K562 (cell line): ENCODE data around the gene EGF. TPM values are rescaled to one million over a fixed set of nuclear protein-coding genes. Genes with fewer than 3 reads are reported as not detected.

ENCODE experiments used
- ATAC-seq: fragments of 200-7000 bp; cut with Tn5 transposase; 3 replicates; pipeline ENCODE4 v1.9.1; 2020; ENCODE audit warnings: moderate library complexity
- BruUV-seq: library from RNA; stranded (reverse); fragments of 400-500 nt; replicated peaks from 2 replicates; lab custom pipeline; 2021; lab: Mats Ljungman, UMichigan
- CTCF ChIA-PET: fragments of 300-600 bp; formaldehyde crosslinking; extraction: SDS; loops from one replicate; lab custom pipeline; 2021; ENCODE audit warnings: low intra/inter-chr PET ratio; lab: Yijun Ruan, JAX
- POLR2A ChIA-PET: fragments of 300-600, 350-650 bp; sonication (Branson Sonifier 250); formaldehyde crosslinking; extraction: SDS; loops from one replicate; lab custom pipeline; 2021; ENCODE audit warnings: antibody characterized with exemption, inconsistent platforms; lab: Yijun Ruan, JAX
- DNase-seq, 4 experiments: peaks; one replicate each; pipeline versions ENCODE4 v3.0.0 to v3.0.0-alpha.2; 2011 to 2018; ENCODE audit warnings: low spot score in 3 of 4, mixed read lengths in 3 of 4; ENCODE audit errors: extremely low read depth in 1 of 4
- FAIRE-seq: peaks from 2 replicates; lab custom pipeline; 2011; peaks lifted over from hg19 to GRCh38; lab: Jason Lieb, UNC
- H2AFZ ChIP-seq: 2 replicates; pipeline ENCODE4 v1.6.0; 2011; ENCODE audit warnings: low read depth, low read length, control low read depth, inconsistent platforms
- H3K27ac ChIP-seq: fragments of 200-600 bp; 3 replicates; pipeline ENCODE4 v1.8.0; 2011; ENCODE audit warnings: low read depth, mild to moderate bottlenecking, control low read depth, inconsistent platforms, low read length, moderate library complexity, mixed read lengths; ENCODE audit errors: extremely low read depth
- H3K27me3 ChIP-seq, 2 experiments: fragments of 300-600 bp in 1 of 2; 2 replicates in 1 of 2; 3 replicates in 1 of 2; pipeline versions ENCODE4 v1.6.0 to v1.8.0; 2011; ENCODE audit warnings: inconsistent platforms in 2 of 2, low read length in 2 of 2, mild to moderate bottlenecking in 1 of 2, mixed read lengths in 1 of 2, moderate library complexity in 1 of 2; ENCODE audit not compliant: control insufficient read depth in 2 of 2, insufficient read depth in 2 of 2
- H3K36me3 ChIP-seq: fragments of 300-600 bp; 3 replicates; pipeline ENCODE4 v1.8.0; 2011; ENCODE audit warnings: mild to moderate bottlenecking, low read length, inconsistent platforms; ENCODE audit not compliant: control insufficient read depth, insufficient read depth
- H3K4me1 ChIP-seq, 2 experiments: fragments of 200-600 bp in 1 of 2; replicated peaks in 1 of 2; 2 replicates in 1 of 2; 3 replicates in 1 of 2; pipeline versions ENCODE4 v1.5.1 to v1.8.0; 2011; ENCODE audit warnings: inconsistent platforms in 2 of 2, low read length in 2 of 2, mild to moderate bottlenecking in 1 of 2, mixed read lengths in 1 of 2, moderate library complexity in 1 of 2; ENCODE audit not compliant: control insufficient read depth in 2 of 2, insufficient read depth in 2 of 2
- H3K4me2 ChIP-seq: 2 replicates; pipeline ENCODE4 v1.6.1; 2011; ENCODE audit warnings: low read length, control low read depth, inconsistent platforms, mixed read lengths; ENCODE audit not compliant: insufficient read depth
- H3K4me3 ChIP-seq: fragments of 200-600 bp; sonication (generic), shearing (Covaris generic); 2 replicates; pipeline ENCODE4 v1.5.1; 2016; ENCODE audit warnings: control low read depth, inconsistent platforms
- H3K79me2 ChIP-seq: fragments of 200-600 bp; 3 replicates; pipeline ENCODE4 v1.8.0; 2011; ENCODE audit warnings: low read length, inconsistent platforms; ENCODE audit not compliant: control insufficient read depth, insufficient read depth
- H3K9ac ChIP-seq, 2 experiments: 2 replicates each; pipeline versions ENCODE4 v1.6.0 to v1.6.1; 2011; ENCODE audit warnings: low read depth in 2 of 2, low read length in 2 of 2, control low read depth in 1 of 2, inconsistent platforms in 1 of 2, mild to moderate bottlenecking in 1 of 2, mixed read lengths in 1 of 2; ENCODE audit not compliant: insufficient read depth in 1 of 2
- H3K9me1 ChIP-seq: one replicate; pipeline ENCODE4 v1.6.0; 2011; ENCODE audit warnings: inconsistent platforms, mild to moderate bottlenecking, low read length, moderate library complexity; ENCODE audit not compliant: control insufficient read depth, insufficient read depth
- H3K9me3 ChIP-seq: replicated peaks from 2 replicates; pipeline ENCODE4 v1.5.1; 2011; ENCODE audit warnings: low read depth, low read length, inconsistent platforms; ENCODE audit not compliant: control insufficient read depth, insufficient read depth
- H4K20me1 ChIP-seq: replicated peaks from 2 replicates; pipeline ENCODE4 v1.6.1; 2011; ENCODE audit warnings: low read length, inconsistent platforms, mixed read lengths; ENCODE audit not compliant: control insufficient read depth, insufficient read depth
- COPS2 ChIP-seq: fragments of 450-650 bp; conservative IDR thresholded peaks from 2 replicates; pipeline ENCODE4 v1.6.1; 2016; ENCODE audit warnings: mild to moderate bottlenecking, moderate library complexity
- CSDE1 ChIP-seq, 2 experiments: fragments of 450-650 bp; IDR thresholded peaks; 2 replicates each; pipeline ENCODE4 v1.6.1; 2016; ENCODE audit warnings: mild to moderate bottlenecking in 1 of 2
- ETV5 ChIP-seq: sonication (generic); formaldehyde crosslinking; IDR thresholded peaks from 2 replicates; pipeline ENCODE4 v1.4.0; 2020; ENCODE audit warnings: low read depth, mild to moderate bottlenecking, missing genetic modification reagents
- EWSR1 ChIP-seq: fragments of 450-650 bp; IDR thresholded peaks from 2 replicates; pipeline ENCODE4 v1.6.1; 2018; ENCODE audit warnings: borderline replicate concordance, mild to moderate bottlenecking, low read depth, moderate library complexity; ENCODE audit not compliant: partially characterized antibody
- HMBOX1 ChIP-seq: sonication (generic); IDR thresholded peaks from 2 replicates; pipeline ENCODE4 v1.6.1; 2016
- HMGN3 ChIP-seq: IDR thresholded peaks from 2 replicates; pipeline ENCODE4 v1.6.1; 2011; ENCODE audit warnings: borderline replicate concordance, low read depth, mild to moderate bottlenecking, mixed read lengths, low read length; ENCODE audit not compliant: insufficient read length; ENCODE audit errors: extremely low read depth
- SMAD2 ChIP-seq: fragments of 150-350 bp; IDR thresholded peaks from 2 replicates; pipeline ENCODE4 v1.6.1; 2014; ENCODE audit warnings: low read depth, mild to moderate bottlenecking, low read length
- SRF ChIP-seq, 2 experiments: fragments of 250-450, 450-650 bp in 1 of 2; sonication (Bioruptor Pico) in 1 of 2; sonication (generic) in 1 of 2; formaldehyde crosslinking; IDR thresholded peaks; 2 replicates each; pipeline versions ENCODE4 v1.5.0 to v1.5.1; 2020 to 2022; ENCODE audit warnings: mild to moderate bottlenecking in 1 of 2, missing genetic modification reagents in 1 of 2
- ZBTB49 ChIP-seq: sonication (generic); formaldehyde crosslinking; IDR thresholded peaks from 2 replicates; pipeline ENCODE4 v1.8.0; 2022; ENCODE audit warnings: missing genetic modification reagents, mild to moderate bottlenecking, borderline replicate concordance
- ZNF274 ChIP-seq: IDR thresholded peaks from 2 replicates; pipeline ENCODE4 v1.6.1; 2011; ENCODE audit warnings: low read depth, mild to moderate bottlenecking, low read length, moderate library complexity, borderline replicate concordance
- whole genome bisulfite sequencing: fragments of 100-300 bp; shearing (Covaris generic); methylation state at CpG from one replicate; pipeline ENCODE4 v1.1.6; 2016; ENCODE audit warnings: low coverage, mixed read lengths; ENCODE audit not compliant: insufficient coverage; ENCODE audit errors: missing lambda C conversion rate; 5-methylcytosine and 5-hydroxymethylcytosine counted together
- in situ Hi-C: fragments of 300-500 bp; cut with MboI; formaldehyde crosslinking; loops from 4 replicates; pipeline ENCODE4 v1.15.0; 2018; ENCODE audit warnings: inconsistent platforms, mixed read lengths
- intact Hi-C: fragments of 100-400 bp; cut with micrococcal nuclease; formaldehyde crosslinking; loops from 2 replicates; pipeline ENCODE4 v1.14.2; 2022
- polyA plus RNA-seq, 8 experiments: library from polyadenylated mRNA; depleted of rRNA in 4 of 8; stranded (reverse) in 5 of 8; unstranded in 3 of 8; fragments of >200 nt; fragmentation: Nextera tagmentation in 2 of 8; fragmentation: Illumina TruSeq in 1 of 8; extraction: Ambion mirVana in 2 of 8; extraction: Trizol in 1 of 8; gene quantifications; 2 replicates each; pipeline versions ENCODE4 v1.2.1 to v1.2.3, GENCODE V29; 2011 to 2014; ENCODE audit warnings: inconsistent platforms in 1 of 8, missing spikeins in 1 of 8
- total RNA-seq, 7 experiments: library from RNA; depleted of rRNA in 6 of 7; stranded (reverse); fragments of >200 nt in 6 of 7; fragmentation: Illumina TruSeq in 2 of 7; extraction: Trizol in 2 of 7; gene quantifications; 2 replicates each; pipeline versions ENCODE4 v1.2.1 to v1.2.3, GENCODE V29; 2011 to 2021; ENCODE audit warnings: low replicate concordance in 1 of 7

EGF gene
- total and polyA plus RNA-seq, 9 of the 15 experiments (the other 6 are each of a cell fraction or from before 2014, with no cell fraction given) = 0.32 to 3.1 (median 1.3) TPM

- H3K27ac ChIP-seq = no peak overlapping the region
- FAIRE-seq (no peak), ATAC-seq (no peak), DNase-seq (no peak)
- ChIA-PET CTCF (no interaction called here), POLR2A (no interaction called here)
- H2AFZ ChIP-seq = no peak overlapping the region
- BruUV-seq = no TSS peak
- intact Hi-C loops (no loop called here), in situ Hi-C loops (no loop called here)
- H4K20me1 ChIP-seq = no peaks in the 10 kb centered on the region
- no peaks in the 10 kb centered on the region for H3K9me3 ChIP-seq
- no peaks in the 10 kb centered on the region for H3K4me1 ChIP-seq
- H3K36me3 ChIP-seq = no peaks in the 10 kb centered on the region
- TF ChIP-seq SRF (CRISPR knock-in tag; IDR thresholded peaks at IDR 0.05) (no peak), COPS2 (no peak), SMAD2 (no peak), ZNF274 (no peak)
- no peak overlapping the region for H3K4me2 ChIP-seq
- H3K9me1 ChIP-seq = no peaks in the 10 kb centered on the region
- H3K27me3 ChIP-seq = no peaks in the 10 kb centered on the region
- no peak overlapping the region for H3K9ac ChIP-seq
- no peaks in the 10 kb centered on the region for H3K79me2 ChIP-seq
- H3K4me3 ChIP-seq = no peak overlapping the region
- WGBS = 21% methylated on average over 3 of the region's 3 CpGs
Observed at GRCh38 chr4:109953556-109953955, 40.9 kb downstream of the EGF start.

GRCh38 chr4:109955146-109955545, 42.5 kb downstream of the EGF start:
- DNase-seq = no peak
- no TSS peak for BruUV-seq

More at GRCh38 chr4:109955146-109955545, 42.5 kb downstream of the EGF start:
- Histone ChIP-seq H3K9me3 (no peaks in the 10 kb centered on the region), H3K4me2 (no peak overlapping the region), H2AFZ (no peak overlapping the region), H3K9me1 (no peaks in the 10 kb centered on the region), H3K27me3 (no peaks in the 10 kb centered on the region), H3K36me3 (no peaks in the 10 kb centered on the region), H3K27ac (no peak overlapping the region), H3K4me3 (no peak overlapping the region), H3K4me1 (no peaks in the 10 kb centered on the region), H3K9ac (no peak overlapping the region), H3K79me2 (no peaks in the 10 kb centered on the region), H4K20me1 (no peaks in the 10 kb centered on the region)
- intact Hi-C loops (no loop called here), in situ Hi-C loops (no loop called here)
- ATAC-seq (no peak), FAIRE-seq (peak; percentile 71)
- ChIA-PET CTCF (no interaction called here), POLR2A (no interaction called here)
- TF ChIP-seq EWSR1 (no peak), ETV5 (CRISPR knock-in tag) (no peak), HMGN3 (no peak), CSDE1 (IDR thresholded peaks at IDR 0.05) (no peak), HMBOX1 (no peak), ZBTB49 (no peak)
- 18% methylated on average over 1 of the region's 1 CpG for WGBS
